Neural progenitor cell (in vitro differentiated cells): ENCODE data around the gene RERE. TPM values are rescaled to one million over a fixed set of nuclear protein-coding genes. Genes with fewer than 3 reads are reported as not detected.

ENCODE experiments used
- DNase-seq: peaks from one replicate; pipeline ENCODE4 v3.0.0-alpha.2; 2016; ENCODE audit warnings: low spot score
- H2AFZ ChIP-seq: fragments of 200-600 bp; sonication (generic); replicated peaks from 2 replicates; pipeline ENCODE4 v1.6.1; 2016; ENCODE audit warnings: antibody characterized with exemption
- H3F3A ChIP-seq: fragments of 200-600 bp; sonication (generic); 2 replicates; pipeline ENCODE4 v1.6.1; 2016; ENCODE audit warnings: antibody characterized with exemption, low read depth
- H3K27ac ChIP-seq: fragments of 200-600 bp; sonication (generic); 2 replicates; pipeline ENCODE4 v1.5.1; 2016; ENCODE audit warnings: mild to moderate bottlenecking
- H3K27me3 ChIP-seq: fragments of 200-600 bp; sonication (generic); 2 replicates; pipeline ENCODE4 v1.6.1; 2016; ENCODE audit warnings: mild to moderate bottlenecking, moderate library complexity
- H3K36me3 ChIP-seq: fragments of 200-600 bp; sonication (generic); 2 replicates; pipeline ENCODE4 v1.5.1; 2016
- H3K4me1 ChIP-seq: fragments of 200-600 bp; sonication (generic); 2 replicates; pipeline ENCODE4 v1.6.1; 2016; ENCODE audit warnings: mixed run types
- H3K4me2 ChIP-seq: fragments of 200-600 bp; sonication (generic); 2 replicates; pipeline ENCODE4 v1.6.1; 2016
- H3K4me3 ChIP-seq: fragments of 200-600 bp; sonication (generic); 2 replicates; pipeline ENCODE4 v1.5.1; 2016
- H3K79me2 ChIP-seq: fragments of 200-600 bp; sonication (generic); 2 replicates; pipeline ENCODE4 v1.6.1; 2016; ENCODE audit warnings: low read depth
- H3K9ac ChIP-seq: fragments of 200-600 bp; sonication (generic); 2 replicates; pipeline ENCODE4 v1.6.1; 2016
- H3K9me3 ChIP-seq: fragments of 200-600 bp; sonication (generic); 2 replicates; pipeline ENCODE4 v1.5.1; 2016; ENCODE audit warnings: low read depth
- H4K20me1 ChIP-seq: fragments of 200-600 bp; sonication (generic); 2 replicates; pipeline ENCODE4 v1.6.1; 2016; ENCODE audit warnings: low read depth
- H3K27ac Mint-ChIP-seq: 3 replicates; pipeline ENCODE4 v1.8.0; 2021; ENCODE audit warnings: mixed read lengths
- H3K27me3 Mint-ChIP-seq: 2 replicates; pipeline ENCODE4 v1.8.0; 2022; ENCODE audit warnings: low read depth, mild to moderate bottlenecking, inconsistent platforms, moderate library complexity, mixed read lengths; ENCODE audit not compliant: insufficient read depth
- H3K36me3 Mint-ChIP-seq: 3 replicates; pipeline ENCODE4 v1.8.0; 2021; ENCODE audit warnings: mixed read lengths
- H3K4me1 Mint-ChIP-seq: 3 replicates; pipeline ENCODE4 v1.8.0; 2021; ENCODE audit warnings: mixed read lengths
- H3K4me3 Mint-ChIP-seq: 3 replicates; pipeline ENCODE4 v1.8.0; 2021; ENCODE audit warnings: mild to moderate bottlenecking, moderate library complexity, mixed read lengths
- H3K9me3 Mint-ChIP-seq: 3 replicates; pipeline ENCODE4 v1.8.0; 2020; ENCODE audit warnings: mixed read lengths
- CTCF ChIP-seq: fragments of 200-600 bp; sonication (generic); IDR thresholded peaks from 2 replicates; pipeline ENCODE4 v1.5.1; 2017; ENCODE audit warnings: antibody characterized with exemption, mild to moderate bottlenecking
- EZH2 ChIP-seq: fragments of 200-600 bp; sonication (generic); IDR thresholded peaks from 2 replicates; pipeline ENCODE4 v1.6.1; 2017; ENCODE audit warnings: antibody characterized with exemption, mild to moderate bottlenecking, moderate library complexity
- EZH2phosphoT487 ChIP-seq: fragments of 200-600 bp; sonication (generic); IDR thresholded peaks from 2 replicates; pipeline ENCODE4 v1.6.1; 2017; ENCODE audit warnings: antibody characterized with exemption
- total RNA-seq: library from RNA; depleted of rRNA; stranded (reverse); fragments of >200 nt; gene quantifications from 2 replicates; pipeline ENCODE4 v1.2.3, GENCODE V29; 2015; ENCODE audit warnings: low replicate concordance

Gene RERE
- total RNA-seq, 1 donor from 2014 or later, result 29.8 TPM

- Mint-ChIP-seq H3K36me3 (peaks cover 4% of the 10 kb centered on the region), H3K27me3 (no peaks in the 10 kb centered on the region), H3K4me1 (peaks cover 2% of the 10 kb centered on the region), H3K9me3 (no peaks in the 10 kb centered on the region), H3K4me3 (no peak overlapping the region), H3K27ac (no peak overlapping the region)
- no peaks in the 10 kb centered on the region for H4K20me1 ChIP-seq
- TF ChIP-seq EZH2 (no peak), EZH2phosphoT487 (no peak), CTCF (no peak)
- H3K27me3 ChIP-seq, result no peaks in the 10 kb centered on the region
- no peaks in the 10 kb centered on the region for H3K79me2 ChIP-seq
- no peaks in the 10 kb centered on the region for H3K9me3 ChIP-seq
- H2AFZ ChIP-seq, result no peak overlapping the region
- no peak overlapping the region for H3K4me2 ChIP-seq
- no peak overlapping the region for H3K9ac ChIP-seq
- no peak overlapping the region for H3K27ac ChIP-seq
- no peak for DNase-seq
- H3K4me1 ChIP-seq, result no peaks in the 10 kb centered on the region
- H3K4me3 ChIP-seq, result no peak overlapping the region
- no peaks in the 10 kb centered on the region for H3F3A ChIP-seq
- no peaks in the 10 kb centered on the region for H3K36me3 ChIP-seq
Measured at GRCh38 chr1:8329858-8330257, 487.6 kb downstream of the RERE start.

GRCh38 chr1:8329439-8329838 lies 488.0 kb downstream of the RERE start:
- Histone ChIP-seq H3K27me3 (no peaks in the 10 kb centered on the region), H3K9ac (no peak overlapping the region), H3K4me3 (no peak overlapping the region), H3K79me2 (no peaks in the 10 kb centered on the region), H2AFZ (no peak overlapping the region), H4K20me1 (no peaks in the 10 kb centered on the region), H3K27ac (no peak overlapping the region), H3K9me3 (no peaks in the 10 kb centered on the region), H3K36me3 (no peaks in the 10 kb centered on the region), H3K4me2 (no peak overlapping the region), H3K4me1 (no peaks in the 10 kb centered on the region), H3F3A (no peaks in the 10 kb centered on the region)
- H3K4me1 Mint-ChIP-seq, result peaks cover 2% of the 10 kb centered on the region
- H3K9me3 Mint-ChIP-seq, result no peaks in the 10 kb centered on the region
- no peak overlapping the region for H3K27ac Mint-ChIP-seq
- no peak for DNase-seq
- TF ChIP-seq EZH2 (no peak), CTCF (no peak), EZH2phosphoT487 (no peak)
- H3K4me3 Mint-ChIP-seq, result no peak overlapping the region
- H3K36me3 Mint-ChIP-seq, result peaks cover 4% of the 10 kb centered on the region
- no peaks in the 10 kb centered on the region for H3K27me3 Mint-ChIP-seq

- no peak for DNase-seq
- Histone ChIP-seq H2AFZ (no peak overlapping the region), H3K4me2 (no peak overlapping the region), H3K36me3 (no peaks in the 10 kb centered on the region), H3F3A (no peaks in the 10 kb centered on the region), H3K9me3 (no peaks in the 10 kb centered on the region), H3K4me3 (no peak overlapping the region), H3K27ac (no peak overlapping the region), H4K20me1 (no peaks in the 10 kb centered on the region), H3K9ac (no peak overlapping the region), H3K27me3 (no peaks in the 10 kb centered on the region), H3K79me2 (no peaks in the 10 kb centered on the region), H3K4me1 (no peaks in the 10 kb centered on the region)
- Mint-ChIP-seq H3K4me3 (no peak overlapping the region), H3K27me3 (no peaks in the 10 kb centered on the region), H3K4me1 (peaks cover 2% of the 10 kb centered on the region), H3K36me3 (peaks cover 2% of the 10 kb centered on the region), H3K9me3 (no peaks in the 10 kb centered on the region), H3K27ac (no peak overlapping the region)
- TF ChIP-seq CTCF, result no peak
- no peak for TF ChIP-seq EZH2phosphoT487
- TF ChIP-seq EZH2, result no peak
Measured at GRCh38 chr1:8328271-8328670, 489.2 kb downstream of the RERE start.

GRCh38 chr1:8326265-8326664 lies 491.2 kb downstream of the RERE start:
- TF ChIP-seq EZH2phosphoT487, result no peak
- TF ChIP-seq CTCF, result no peak
- TF ChIP-seq EZH2, result no peak
- Mint-ChIP-seq H3K36me3 (peaks cover 2% of the 10 kb centered on the region), H3K27ac (no peak overlapping the region), H3K4me1 (peaks cover 2% of the 10 kb centered on the region), H3K4me3 (no peak overlapping the region), H3K9me3 (peaks cover 3% of the 10 kb centered on the region), H3K27me3 (no peaks in the 10 kb centered on the region)
- no peaks in the 10 kb centered on the region for H3K79me2 ChIP-seq
- H2AFZ ChIP-seq, result no peak overlapping the region
- no peaks in the 10 kb centered on the region for H3F3A ChIP-seq
- H4K20me1 ChIP-seq, result no peaks in the 10 kb centered on the region
- H3K4me1 ChIP-seq, result no peaks in the 10 kb centered on the region
- H3K4me2 ChIP-seq, result no peak overlapping the region
- H3K27ac ChIP-seq, result no peak overlapping the region
- no peaks in the 10 kb centered on the region for H3K36me3 ChIP-seq
- no peak for DNase-seq
- no peaks in the 10 kb centered on the region for H3K27me3 ChIP-seq
- H3K9me3 ChIP-seq, result no peaks in the 10 kb centered on the region
- no peak overlapping the region for H3K4me3 ChIP-seq
- no peak overlapping the region for H3K9ac ChIP-seq
